GM20000 (cell line): ENCODE results near the gene TICAM2.
A peak's percentile ranks its signal among the peaks of the same experiment; 100 is the strongest.

Experiments used
- DNase-seq: peaks from one replicate; pipeline ENCODE4 v3.0.0; 2012; ENCODE audit warnings: low spot score
- CTCF ChIP-seq: IDR thresholded peaks from 2 replicates; pipeline ENCODE4 v1.5.1; 2012; ENCODE audit warnings: mild to moderate bottlenecking, control low read depth; ENCODE audit errors: extremely low read depth, missing control alignments

TICAM2 gene

DNA sequence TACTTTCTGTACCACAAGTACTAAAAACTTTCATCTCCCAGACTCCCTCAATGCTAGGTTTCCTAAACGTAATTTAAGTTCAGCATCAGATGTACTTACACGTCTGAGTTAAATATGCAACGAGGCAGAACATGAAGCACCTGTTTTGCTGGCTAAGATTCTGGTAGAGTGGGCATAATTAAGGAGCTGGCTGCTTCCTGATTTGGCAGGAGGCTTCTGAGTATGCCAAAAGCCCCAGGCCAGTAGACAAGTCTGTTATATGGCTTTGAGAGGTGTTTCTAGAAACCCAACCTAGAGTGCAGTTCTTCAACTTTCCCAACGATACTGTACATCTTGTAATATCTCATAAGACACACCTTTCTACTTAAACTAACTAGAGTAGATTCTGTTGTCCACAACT is 13.6 kb downstream of the TICAM2 start:
- DNase-seq = no peak
- no peak for TF ChIP-seq CTCF

- no peak for TF ChIP-seq CTCF
- peak; percentile 18 for DNase-seq
Measured at GRCh38 chr5:115586525-115587146, 15.6 kb downstream of the TICAM2 start.

DNA sequence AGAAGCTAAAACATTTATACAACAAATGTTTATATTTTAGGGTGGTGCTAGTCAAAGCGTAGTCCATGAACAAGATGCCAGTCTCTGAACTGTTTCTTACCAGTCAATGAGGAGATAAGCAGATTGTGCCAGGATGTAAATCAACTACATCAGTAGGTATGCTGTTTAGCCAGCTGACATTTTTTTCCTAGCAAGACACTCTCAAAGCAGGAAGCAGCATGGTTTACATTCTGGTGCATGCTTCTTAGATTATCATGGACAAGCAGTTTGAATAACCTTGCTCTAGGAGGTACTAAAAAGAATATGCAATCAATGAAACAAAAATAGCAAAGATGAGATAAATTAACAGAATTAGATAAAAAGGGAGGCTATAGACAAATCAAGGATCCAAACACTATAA is 17.0 kb downstream of the TICAM2 start:
- no peak for TF ChIP-seq CTCF

GRCh38 chr5:115584501-115584900 is 17.8 kb downstream of the TICAM2 start:
- DNase-seq = no peak
- no peak for TF ChIP-seq CTCF

More for the DNA sequence above, 17.0 kb downstream of the TICAM2 start:
- no peak for DNase-seq

GRCh38 chr5:115583474-115583873 is 18.8 kb downstream of the TICAM2 start:
- DNase-seq = no peak
- no peak for TF ChIP-seq CTCF

DNA sequence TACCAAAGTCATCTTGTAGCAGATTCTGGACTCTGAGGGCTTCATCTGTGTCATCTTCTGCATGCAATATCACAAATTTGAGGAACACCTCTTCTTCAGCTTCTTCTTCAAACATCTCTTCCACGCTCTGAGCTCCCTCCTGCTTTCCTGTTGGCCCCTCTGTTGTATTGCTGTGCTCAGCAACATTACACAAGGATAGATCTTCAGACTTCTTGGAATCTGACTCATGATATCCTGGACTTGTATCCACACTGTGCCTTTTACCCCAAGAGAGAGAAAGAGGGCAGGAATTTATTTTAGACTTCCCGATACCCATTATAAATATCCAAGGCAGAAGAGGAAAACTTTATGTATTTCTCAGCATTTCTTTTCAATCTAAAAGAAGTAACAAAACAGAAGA is 21.3 kb downstream of the TICAM2 start:
- DNase-seq = no peak
- TF ChIP-seq CTCF = no peak

GRCh38 chr5:115579747-115580173 is 22.5 kb downstream of the TICAM2 start:
- peak; percentile 35 for DNase-seq
- no peak for TF ChIP-seq CTCF
